ENCODE data around the gene TMEM203.

Gene TMEM203

DNA sequence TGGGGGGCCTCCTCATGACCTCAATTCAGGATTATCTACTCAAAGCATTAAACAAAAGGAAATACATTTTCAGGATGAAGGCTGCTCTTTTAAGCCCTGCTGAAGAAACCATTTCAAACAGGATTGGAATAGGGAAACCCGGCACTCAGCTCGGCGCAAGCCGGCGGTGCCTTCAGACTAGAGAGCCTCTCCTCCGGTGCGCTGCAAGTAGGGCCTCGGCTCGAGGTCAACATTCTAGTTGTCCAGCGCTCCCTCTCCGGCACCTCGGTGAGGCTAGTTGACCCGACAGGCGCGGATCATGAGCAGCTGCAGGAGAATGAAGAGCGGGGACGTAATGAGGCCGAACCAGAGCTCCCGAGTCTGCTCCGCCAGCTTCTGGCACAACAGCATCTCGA is 720 bp downstream of the TMEM203 start:
- H3K4me3 ChIP-seq (ENCODE audit: low read length) = peak overlapping the region; percentile 86
- TF ChIP-seq, protein P1, sequence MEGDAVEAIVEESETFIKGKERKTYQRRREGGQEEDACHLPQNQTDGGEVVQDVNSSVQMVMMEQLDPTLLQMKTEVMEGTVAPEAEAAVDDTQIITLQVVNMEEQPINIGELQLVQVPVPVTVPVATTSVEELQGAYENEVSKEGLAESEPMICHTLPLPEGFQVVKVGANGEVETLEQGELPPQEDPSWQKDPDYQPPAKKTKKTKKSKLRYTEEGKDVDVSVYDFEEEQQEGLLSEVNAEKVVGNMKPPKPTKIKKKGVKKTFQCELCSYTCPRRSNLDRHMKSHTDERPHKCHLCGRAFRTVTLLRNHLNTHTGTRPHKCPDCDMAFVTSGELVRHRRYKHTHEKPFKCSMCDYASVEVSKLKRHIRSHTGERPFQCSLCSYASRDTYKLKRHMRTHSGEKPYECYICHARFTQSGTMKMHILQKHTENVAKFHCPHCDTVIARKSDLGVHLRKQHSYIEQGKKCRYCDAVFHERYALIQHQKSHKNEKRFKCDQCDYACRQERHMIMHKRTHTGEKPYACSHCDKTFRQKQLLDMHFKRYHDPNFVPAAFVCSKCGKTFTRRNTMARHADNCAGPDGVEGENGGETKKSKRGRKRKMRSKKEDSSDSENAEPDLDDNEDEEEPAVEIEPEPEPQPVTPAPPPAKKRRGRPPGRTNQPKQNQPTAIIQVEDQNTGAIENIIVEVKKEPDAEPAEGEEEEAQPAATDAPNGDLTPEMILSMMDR (conservative IDR thresholded peaks at IDR 0.05; ENCODE audit: low read depth, low read length) = no peak
- no peak for DNase-seq (ENCODE audit: low read depth)

DNA sequence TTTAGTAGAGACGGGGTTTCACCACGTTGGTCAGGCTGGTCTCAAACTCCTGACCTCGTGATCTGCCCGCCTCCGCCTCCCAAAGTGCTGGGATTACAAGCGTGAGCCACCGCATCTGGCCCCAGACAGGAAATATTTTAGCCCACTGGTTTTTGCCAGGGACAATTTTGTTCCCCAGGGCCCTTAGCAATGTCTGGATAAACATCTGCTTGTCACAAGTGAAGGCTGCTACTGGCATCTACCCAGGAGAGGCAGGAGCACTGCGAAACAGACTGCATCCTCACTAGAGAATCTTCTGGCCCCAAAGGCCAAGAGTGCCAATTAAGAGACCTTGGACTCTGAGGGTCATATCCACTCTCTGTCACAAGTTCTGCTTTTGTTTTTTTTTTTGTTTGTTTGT is 2.5 kb downstream of the TMEM203 start:
- TF ChIP-seq, protein P1 (conservative IDR thresholded peaks at IDR 0.05; ENCODE audit: low read depth, low read length) = no peak
- DNase-seq (ENCODE audit: low read depth) = no peak
- no peak overlapping the region for H3K4me3 ChIP-seq (ENCODE audit: low read length)

DNA sequence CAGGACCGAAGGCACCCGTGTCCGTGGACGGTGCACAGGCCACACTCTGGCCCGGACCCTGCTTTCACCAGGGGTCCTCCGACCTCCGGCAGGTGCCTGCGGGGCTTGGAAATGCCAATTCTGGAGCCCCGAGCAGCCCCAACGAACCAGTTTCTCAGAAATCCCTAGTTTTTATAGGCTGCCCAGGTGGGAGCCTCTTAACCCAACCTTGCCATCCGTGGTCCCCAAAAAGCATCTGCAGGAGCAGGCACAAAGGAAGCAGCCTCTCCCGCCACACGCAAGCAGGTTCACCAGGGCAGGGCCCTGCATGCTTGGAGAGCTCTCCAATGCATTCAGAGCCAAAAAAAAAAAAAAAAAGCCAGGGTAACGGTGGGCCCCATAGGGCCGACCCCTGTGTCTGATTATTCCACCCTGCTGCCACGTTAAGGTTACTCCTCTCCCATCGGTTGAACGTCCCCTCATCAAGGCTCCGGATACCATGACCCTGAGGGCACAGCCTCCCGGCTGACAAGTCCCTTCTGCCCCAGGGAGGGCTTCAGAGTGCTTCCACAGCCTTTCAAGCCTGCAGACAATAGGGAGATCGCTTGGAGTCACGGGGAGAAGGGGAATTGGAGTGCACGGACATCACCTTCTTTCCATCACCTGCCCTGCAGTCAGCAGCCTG is 4.1 kb downstream of the TMEM203 start:
- peak overlapping the region; percentile 70 for H3K4me3 ChIP-seq (ENCODE audit: low read length)
- TF ChIP-seq, protein P1 (conservative IDR thresholded peaks at IDR 0.05; ENCODE audit: low read depth, low read length) = no peak
- DNase-seq (ENCODE audit: low read depth) = no peak

DNA sequence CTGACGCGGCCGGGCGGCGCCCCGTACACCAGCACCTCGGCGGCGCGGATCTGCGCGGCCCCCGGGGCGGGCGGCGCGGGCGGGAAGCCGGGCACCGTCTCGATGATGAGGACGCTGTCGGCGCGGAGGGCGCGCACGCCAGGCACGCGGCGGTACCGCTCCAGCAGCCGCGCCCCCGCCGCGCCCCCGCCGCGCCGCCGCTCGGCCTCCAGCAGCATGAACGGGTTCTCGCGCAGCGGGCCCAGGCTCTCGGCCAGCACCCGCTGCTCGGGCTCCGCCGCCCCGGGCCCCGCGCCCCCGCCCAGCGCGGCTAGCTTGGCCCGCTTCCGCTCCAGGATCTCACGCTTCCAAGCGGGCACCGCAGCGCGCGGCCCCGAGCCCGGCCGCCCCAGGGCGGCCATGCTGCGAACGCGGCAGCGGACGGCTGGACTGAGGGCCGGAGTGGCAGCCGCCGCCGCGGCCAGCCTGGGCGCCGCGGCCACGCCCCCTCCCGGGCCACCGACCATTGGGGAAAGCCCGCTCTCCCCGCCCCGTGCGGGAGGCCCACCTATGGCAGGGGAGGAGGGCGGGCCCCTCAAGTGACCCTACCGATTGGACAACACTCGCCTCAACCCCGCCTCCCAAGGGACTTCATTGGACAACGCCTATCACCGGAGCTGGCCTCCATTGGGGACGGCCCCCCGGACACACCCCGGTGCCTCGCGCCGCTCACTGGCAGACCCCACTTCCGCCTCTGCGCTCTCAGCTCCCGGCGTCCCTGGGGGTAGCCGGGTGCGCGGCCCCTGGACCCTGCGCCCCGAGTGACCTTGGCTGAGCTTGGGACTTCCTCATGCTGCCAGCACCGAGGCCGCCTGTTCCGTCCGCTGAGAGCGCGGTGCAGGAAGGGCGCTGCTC is 4.9 kb downstream of the TMEM203 start, which contains the start of gene TPRN:
Gene TPRN (minus strand): TSS at position 431 of the 894 bp plus-strand sequence. CDS start 30 bp downstream, at position 401.
- peak within 1 kb of the TSS; percentile 84 for H3K4me3 ChIP-seq (ENCODE audit: low read length)
- peak; percentile 98 for DNase-seq (ENCODE audit: low read depth)
- TF ChIP-seq, protein P1 (conservative IDR thresholded peaks at IDR 0.05; ENCODE audit: low read depth, low read length) = no peak

DNA sequence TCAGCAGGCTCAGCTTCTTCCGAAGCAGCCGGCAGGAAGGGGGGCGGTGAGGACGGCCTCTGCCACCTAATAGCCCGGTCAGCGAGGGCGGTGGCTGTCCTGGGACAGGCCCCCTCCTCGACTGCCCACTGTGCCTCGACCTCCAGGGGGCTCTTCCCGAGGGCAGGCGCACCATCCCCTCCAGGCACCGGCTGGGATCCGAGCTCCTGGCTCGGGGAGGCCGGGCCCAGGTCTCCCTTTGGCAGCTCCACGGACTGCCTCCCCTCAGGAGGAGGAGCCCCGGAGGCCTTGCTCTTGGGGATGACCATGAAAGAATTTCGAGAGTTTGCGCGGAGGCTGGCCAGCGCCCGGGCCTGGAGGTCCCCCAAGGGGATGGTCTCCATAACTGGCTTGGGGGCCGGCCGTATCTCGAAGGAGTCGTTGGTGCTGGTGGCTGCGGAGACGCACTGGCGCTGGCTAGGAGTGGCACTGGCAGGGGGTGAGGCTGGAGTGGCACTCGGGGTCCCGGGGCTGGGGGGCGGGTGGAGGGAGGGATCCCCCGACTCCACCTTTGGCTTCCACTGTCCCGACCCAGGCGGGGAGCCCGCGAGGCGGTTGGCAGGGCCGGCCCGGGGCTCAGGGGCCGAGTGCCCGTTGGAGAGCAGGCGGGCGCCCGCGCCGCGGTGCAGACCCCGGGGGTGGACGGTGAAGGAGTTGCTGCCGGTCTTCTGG is 5.9 kb downstream of the TMEM203 start:
- H3K4me3 ChIP-seq (ENCODE audit: low read length) = peak overlapping the region; percentile 84
- no peak for DNase-seq (ENCODE audit: low read depth)

DNA sequence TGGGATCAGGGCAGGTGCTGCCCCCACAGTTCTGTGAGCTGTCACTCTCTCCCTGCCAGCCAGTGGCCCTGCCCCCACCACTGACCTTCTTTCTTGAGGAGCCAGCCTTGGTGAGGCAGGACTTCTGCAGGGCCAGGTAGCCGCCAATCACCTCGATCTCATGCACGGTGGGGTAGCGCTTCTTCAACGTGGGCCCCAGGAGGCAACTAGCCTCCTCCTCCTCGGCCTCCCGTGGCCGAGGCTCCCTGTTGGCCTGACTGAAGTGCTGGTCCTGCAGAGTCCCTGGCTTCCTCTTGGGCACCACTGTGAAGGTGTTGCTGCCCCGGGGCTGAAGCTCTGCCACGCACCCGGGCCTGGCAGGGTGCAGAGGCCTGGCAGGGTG is 6.6 kb downstream of the TMEM203 start:
- peak overlapping the region; percentile 84 for H3K4me3 ChIP-seq (ENCODE audit: low read length)
- TF ChIP-seq, protein P1 (conservative IDR thresholded peaks at IDR 0.05; ENCODE audit: low read depth, low read length) = no peak
- no peak for DNase-seq (ENCODE audit: low read depth)

More for the DNA sequence above, 5.9 kb downstream of the TMEM203 start:
- TF ChIP-seq, protein P1 (conservative IDR thresholded peaks at IDR 0.05; ENCODE audit: low read depth, low read length) = peak; percentile 1
